Mammary epithelial cell (primary cell): ENCODE results near the gene ATF1.

ENCODE experiments used
- CTCF ChIP-seq, 2 donors: IDR thresholded peaks in 1 of 2; conservative IDR thresholded peaks in 1 of 2; 2 replicates each; pipeline ENCODE4 v1.5.1; 2011 to 2012; ENCODE audit warnings: inconsistent platforms in 2 of 2, low read length in 2 of 2, mild to moderate bottlenecking in 2 of 2, control low read depth in 1 of 2, low read depth in 1 of 2; ENCODE audit not compliant: insufficient read depth in 1 of 2; ENCODE audit errors: extremely low read depth in 1 of 2
- EZH2 ChIP-seq: IDR thresholded peaks from 2 replicates; pipeline ENCODE4 v1.6.1; 2012; ENCODE audit warnings: low read length, inconsistent platforms, borderline replicate concordance

- no peak for TF ChIP-seq CTCF (conservative IDR thresholded peaks at IDR 0.05 in 1 of 2, IDR thresholded peaks at IDR 0.05 in 1 of 2; ENCODE audit: extremely low read depth in 1 of 2, insufficient read depth in 1 of 2, low read depth in 1 of 2, low read length in 2 of 2)
- TF ChIP-seq EZH2: no peak
Measured at GRCh38 chr12:50746431-50746830, 17.5 kb upstream of the ATF1 start.
